Thyroid gland (tissue), 4 donors: Measurements from ENCODE around the gene ADARB2. TPM values are rescaled to one million over a fixed set of nuclear protein-coding genes. Genes with fewer than 3 reads are reported as not detected.

Source experiments
- DNase-seq, 2 donors: peaks; one replicate each; pipeline ENCODE4 v3.0.0-alpha.2; 2019
- H3K27ac ChIP-seq, 3 donors: fragments of 200-600 bp; sonication (generic); 1 replicate in 2 of 3; 2 replicates in 1 of 3; pipeline ENCODE4 v1.5.1; 2016 to 2019; ENCODE audit warnings: mild to moderate bottlenecking in 1 of 3, moderate library complexity in 1 of 3
- H3K27me3 ChIP-seq: fragments of 200-600 bp; sonication (generic); one replicate; pipeline ENCODE4 v1.5.1; 2019
- H3K36me3 ChIP-seq, 2 donors: fragments of 200-600 bp; sonication (generic); one replicate each; pipeline ENCODE4 v1.5.1; 2016 to 2019
- H3K4me1 ChIP-seq, 2 donors: fragments of 200-600 bp; sonication (generic); one replicate each; pipeline ENCODE4 v1.5.1; 2017 to 2019
- H3K4me3 ChIP-seq, 3 donors: fragments of 200-600 bp; sonication (generic); replicated peaks in 1 of 3; 1 replicate in 2 of 3; 2 replicates in 1 of 3; pipeline ENCODE4 v1.5.1; 2016; ENCODE audit warnings: mild to moderate bottlenecking in 1 of 3
- H3K9me3 ChIP-seq: fragments of 200-600 bp; sonication (generic); one replicate; pipeline ENCODE4 v1.5.1; 2017
- POLR2A ChIP-seq, 2 donors: fragments of 450-650 bp; IDR thresholded peaks; one replicate each; pipeline ENCODE4 v1.6.1; 2017; ENCODE audit warnings: antibody characterized with exemption in 2 of 2, mild to moderate bottlenecking in 2 of 2, moderate library complexity in 1 of 2
- WGBS, 2 donors: methylation state at CpG; one replicate each; pipeline ENCODE4 v1.1.5; 2017; 5-methylcytosine and 5-hydroxymethylcytosine counted together
- intact Hi-C: fragments of 100-400 bp; cut with DNase I; formaldehyde crosslinking; loops from one replicate; pipeline ENCODE4 v1.15.1; 2023
- total RNA-seq, 4 donors: library from RNA; depleted of rRNA; stranded (reverse); fragments of >200 nt; gene quantifications; one replicate each; pipeline ENCODE4 v1.2.3, GENCODE V29; 2016
- TF ChIP-seq, protein P1 (sequence below), 6 experiments: fragments of 200-600 bp in 3 of 6; fragments of 450-650 bp in 3 of 6; sonication (generic) in 3 of 6; IDR thresholded peaks; one replicate each; pipeline ENCODE4 v1.5.1; 2016 to 2019; ENCODE audit warnings: antibody characterized with exemption in 6 of 6, mild to moderate bottlenecking in 2 of 6, inconsistent platforms in 1 of 6, moderate library complexity in 1 of 6

ADARB2 gene
- total RNA-seq, 4 donors from 2014 or later = 0.08 to 0.15 TPM; not detected in 2

DNA sequence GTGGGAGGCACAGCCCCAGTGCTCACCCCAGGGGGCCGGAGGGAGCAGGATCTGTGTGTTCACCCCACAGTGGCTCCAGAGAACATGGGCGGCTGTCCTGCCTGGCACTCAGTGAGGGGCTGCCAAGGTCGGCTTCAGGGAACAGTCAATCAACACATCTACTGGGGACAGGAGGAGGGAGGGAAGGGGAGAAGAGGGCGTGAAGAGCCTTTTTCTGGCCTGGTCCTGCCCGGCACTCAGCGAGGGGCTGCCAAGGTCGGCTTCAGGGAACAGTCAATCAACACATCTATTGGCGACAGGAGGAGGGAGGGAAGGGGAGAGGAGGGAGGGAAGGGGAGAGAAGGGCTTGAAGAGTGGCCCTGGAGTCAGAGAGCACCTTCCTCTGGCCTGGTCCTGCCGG lies 184.9 kb downstream of the ADARB2 start:
- no peak overlapping the region for H3K4me3 ChIP-seq
- no peak overlapping the region for H3K27ac ChIP-seq
- H3K4me1 ChIP-seq = no peaks in the 10 kb centered on the region
- H3K36me3 ChIP-seq = no peaks in the 10 kb centered on the region
- TF ChIP-seq, protein P1, sequence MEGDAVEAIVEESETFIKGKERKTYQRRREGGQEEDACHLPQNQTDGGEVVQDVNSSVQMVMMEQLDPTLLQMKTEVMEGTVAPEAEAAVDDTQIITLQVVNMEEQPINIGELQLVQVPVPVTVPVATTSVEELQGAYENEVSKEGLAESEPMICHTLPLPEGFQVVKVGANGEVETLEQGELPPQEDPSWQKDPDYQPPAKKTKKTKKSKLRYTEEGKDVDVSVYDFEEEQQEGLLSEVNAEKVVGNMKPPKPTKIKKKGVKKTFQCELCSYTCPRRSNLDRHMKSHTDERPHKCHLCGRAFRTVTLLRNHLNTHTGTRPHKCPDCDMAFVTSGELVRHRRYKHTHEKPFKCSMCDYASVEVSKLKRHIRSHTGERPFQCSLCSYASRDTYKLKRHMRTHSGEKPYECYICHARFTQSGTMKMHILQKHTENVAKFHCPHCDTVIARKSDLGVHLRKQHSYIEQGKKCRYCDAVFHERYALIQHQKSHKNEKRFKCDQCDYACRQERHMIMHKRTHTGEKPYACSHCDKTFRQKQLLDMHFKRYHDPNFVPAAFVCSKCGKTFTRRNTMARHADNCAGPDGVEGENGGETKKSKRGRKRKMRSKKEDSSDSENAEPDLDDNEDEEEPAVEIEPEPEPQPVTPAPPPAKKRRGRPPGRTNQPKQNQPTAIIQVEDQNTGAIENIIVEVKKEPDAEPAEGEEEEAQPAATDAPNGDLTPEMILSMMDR (IDR thresholded peaks at IDR 0.05) = no peak
- TF ChIP-seq POLR2A (IDR thresholded peaks at IDR 0.05) = no peak
- intact Hi-C loops = no loop called here
- WGBS, 2 donors = 43 to 44% methylated on average over 9 of the region's 9 CpGs
- DNase-seq = no peak
- H3K9me3 ChIP-seq = no peaks in the 10 kb centered on the region
- no peaks in the 10 kb centered on the region for H3K27me3 ChIP-seq

DNA sequence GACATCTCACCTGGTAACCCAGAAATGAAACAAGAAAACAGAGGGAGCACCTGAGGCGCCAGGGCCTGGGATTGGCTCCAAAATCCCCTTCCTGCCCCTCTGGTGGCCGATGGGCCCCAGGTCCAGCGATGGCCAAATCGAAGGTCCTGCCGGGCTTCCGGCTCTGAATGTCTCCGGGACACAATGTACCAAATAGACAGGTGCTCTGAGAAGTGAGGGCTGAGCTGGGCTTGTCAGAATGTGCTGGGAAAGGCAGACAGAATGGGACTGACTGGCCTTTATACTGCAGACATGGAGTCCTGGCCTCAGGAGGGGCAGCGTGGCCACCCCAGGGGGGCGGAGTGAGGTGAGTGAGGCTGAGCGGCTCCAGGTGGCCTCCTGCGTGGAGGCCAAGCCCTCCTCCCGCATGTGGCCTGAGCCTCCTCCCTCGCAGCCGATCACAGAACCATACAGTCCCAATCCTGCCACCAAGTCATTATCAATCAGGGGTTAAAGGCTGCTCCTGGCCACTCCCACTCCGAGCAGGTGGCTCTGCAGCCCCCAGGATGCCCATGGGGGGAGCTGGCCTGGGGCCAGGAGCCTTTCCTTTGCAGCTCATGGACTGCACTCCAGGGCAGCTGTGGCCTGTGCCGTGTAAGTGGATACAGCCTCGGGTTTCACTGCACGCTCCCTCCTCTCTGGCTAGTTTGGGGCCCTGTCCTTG lies 185.5 kb downstream of the ADARB2 start:
- 79 to 85% methylated on average over 15 to 18 of the region's 18 CpGs for WGBS, 2 donors
- no peak for DNase-seq
- Histone ChIP-seq H3K36me3 (no peaks in the 10 kb centered on the region), H3K4me3 (no peak overlapping the region), H3K4me1 (no peaks in the 10 kb centered on the region), H3K27me3 (no peaks in the 10 kb centered on the region), H3K9me3 (no peaks in the 10 kb centered on the region), H3K27ac (no peak overlapping the region)
- intact Hi-C loops = no loop called here
- TF ChIP-seq, protein P1 (IDR thresholded peaks at IDR 0.05) = no peak
- TF ChIP-seq POLR2A (IDR thresholded peaks at IDR 0.05) = no peak

DNA sequence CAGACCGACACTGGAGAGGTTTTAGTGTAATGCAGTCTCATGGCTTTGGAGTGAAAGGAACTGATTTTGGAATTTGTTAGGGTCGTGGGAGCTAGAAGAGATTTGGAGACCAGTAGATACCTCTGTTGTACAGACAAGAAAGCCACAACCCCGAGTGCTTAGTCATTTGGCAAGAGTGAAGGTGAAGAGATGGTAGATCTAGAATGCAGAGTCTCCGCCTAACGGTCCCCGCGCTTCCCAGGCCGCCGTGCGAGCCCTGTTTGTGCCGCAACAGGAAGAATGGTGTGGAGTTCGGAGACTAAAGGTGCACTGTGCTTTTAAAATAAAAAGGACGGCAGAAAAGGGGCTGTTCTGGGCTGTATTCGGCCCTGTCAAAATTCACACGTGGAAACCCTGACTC lies 186.7 kb downstream of the ADARB2 start:
- TF ChIP-seq, protein P1 (IDR thresholded peaks at IDR 0.05) = no peak
- no peak for TF ChIP-seq POLR2A (IDR thresholded peaks at IDR 0.05)
- no peak overlapping the region for H3K4me3 ChIP-seq
- no peaks in the 10 kb centered on the region for H3K36me3 ChIP-seq
- no peak overlapping the region for H3K27ac ChIP-seq
- no peaks in the 10 kb centered on the region for H3K27me3 ChIP-seq
- H3K9me3 ChIP-seq = no peaks in the 10 kb centered on the region
- WGBS, 2 donors = 88 to 92% methylated on average over 15 of the region's 15 CpGs
- intact Hi-C loops = no loop called here
- no peak for DNase-seq
- no peaks in the 10 kb centered on the region for H3K4me1 ChIP-seq

DNA sequence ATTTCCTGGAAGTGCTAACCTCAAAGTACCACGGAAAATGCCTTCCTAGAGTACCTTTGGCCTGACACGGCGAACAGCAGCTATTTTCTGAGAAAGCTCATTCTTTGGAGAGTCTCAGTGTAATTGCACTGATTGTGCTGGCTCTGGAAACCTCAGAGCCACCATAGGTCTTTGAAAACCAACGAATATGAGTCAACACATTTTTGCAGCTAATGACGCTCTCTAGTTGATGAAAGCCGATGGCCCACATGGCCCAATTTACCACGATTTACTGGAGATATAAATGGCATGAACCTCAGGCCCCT lies 187.1 kb downstream of the ADARB2 start:
- H3K4me1 ChIP-seq = no peaks in the 10 kb centered on the region
- TF ChIP-seq, protein P1 (IDR thresholded peaks at IDR 0.05) = no peak
- no peak for TF ChIP-seq POLR2A (IDR thresholded peaks at IDR 0.05)
- no peak for DNase-seq
- no peak overlapping the region for H3K27ac ChIP-seq
- H3K27me3 ChIP-seq = no peaks in the 10 kb centered on the region
- no peaks in the 10 kb centered on the region for H3K9me3 ChIP-seq
- H3K36me3 ChIP-seq = no peaks in the 10 kb centered on the region
- no peak overlapping the region for H3K4me3 ChIP-seq
- intact Hi-C loops = no loop called here
- WGBS, 2 donors = 63 to 72% methylated on average over 7 of the region's 7 CpGs

DNA sequence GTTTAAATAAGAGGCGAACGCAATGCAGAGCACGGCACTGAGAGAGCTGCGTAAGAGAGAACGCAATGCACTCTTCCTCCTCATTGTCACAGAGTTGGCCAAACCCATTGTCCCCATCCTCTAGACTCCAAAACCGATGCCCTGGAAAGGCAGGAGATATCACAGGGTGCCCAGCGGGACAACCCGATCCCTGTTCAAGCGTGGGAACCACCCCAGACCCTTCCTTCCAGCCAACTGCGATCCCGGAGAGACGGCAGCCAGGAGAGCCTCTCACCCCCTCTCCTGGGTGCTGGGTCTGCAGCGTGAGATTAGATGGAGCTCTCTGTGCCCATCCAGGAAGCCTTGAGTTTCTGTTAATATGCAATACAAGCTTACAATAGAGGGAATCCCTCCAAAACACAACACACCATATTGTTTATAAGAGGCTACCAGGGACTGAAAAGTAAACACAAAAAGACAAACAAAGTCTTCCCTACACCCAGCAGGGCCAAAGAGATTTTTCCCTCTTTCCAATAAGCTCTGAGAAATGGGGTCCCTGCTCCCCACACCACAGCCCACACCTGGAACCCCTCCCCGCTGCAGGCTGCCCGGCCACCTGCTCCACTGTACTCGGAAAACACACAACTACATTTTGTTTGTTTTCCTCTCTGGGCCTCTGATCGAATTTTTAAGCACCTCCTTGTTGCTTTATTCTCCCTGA lies 187.6 kb downstream of the ADARB2 start:
- H3K27ac ChIP-seq = no peak overlapping the region
- no peak for TF ChIP-seq POLR2A (IDR thresholded peaks at IDR 0.05)
- TF ChIP-seq, protein P1 (IDR thresholded peaks at IDR 0.05) = no peak
- H3K4me3 ChIP-seq = no peak overlapping the region
- H3K27me3 ChIP-seq = no peaks in the 10 kb centered on the region
- intact Hi-C loops = no loop called here
- DNase-seq = no peak
- no peaks in the 10 kb centered on the region for H3K9me3 ChIP-seq
- H3K36me3 ChIP-seq = no peaks in the 10 kb centered on the region
- no peaks in the 10 kb centered on the region for H3K4me1 ChIP-seq
- 65 to 73% methylated on average over 17 of the region's 17 CpGs for WGBS, 2 donors
